Neural crest cell (in vitro differentiated cells): ENCODE data around the gene CHD6. TPM values are rescaled to one million over a fixed set of nuclear protein-coding genes. Genes with fewer than 3 reads are reported as not detected.

ENCODE experiments used
- DNase-seq: peaks from one replicate; pipeline ENCODE4 v3.0.0; 2021; ENCODE audit warnings: low read depth, mixed read lengths, low spot score
- H3K27ac Mint-ChIP-seq: one replicate; pipeline ENCODE4 v1.8.0; 2021; ENCODE audit warnings: mild to moderate bottlenecking, mixed read lengths; ENCODE audit not compliant: unreplicated experiment
- H3K27me3 Mint-ChIP-seq: 2 replicates; pipeline ENCODE4 v1.8.0; 2021; ENCODE audit warnings: low read depth, mild to moderate bottlenecking, mixed read lengths
- H3K36me3 Mint-ChIP-seq: 2 replicates; pipeline ENCODE4 v1.8.0; 2021; ENCODE audit warnings: low read depth, mild to moderate bottlenecking, mixed read lengths
- H3K4me1 Mint-ChIP-seq: 2 replicates; pipeline ENCODE4 v1.8.0; 2021; ENCODE audit warnings: mixed read lengths
- H3K4me3 Mint-ChIP-seq: one replicate; pipeline ENCODE4 v1.8.0; 2021; ENCODE audit warnings: mild to moderate bottlenecking, mixed read lengths
- H3K9me3 Mint-ChIP-seq: 2 replicates; pipeline ENCODE4 v1.8.0; 2021; ENCODE audit warnings: mixed read lengths
- CTCF ChIP-seq: fragments of 200-600 bp; sonication (generic); conservative IDR thresholded peaks from 2 replicates; pipeline ENCODE4 v1.5.0; 2021; ENCODE audit warnings: antibody characterized with exemption, mild to moderate bottlenecking
- total RNA-seq: library from RNA; stranded (reverse); gene quantifications from 2 replicates; pipeline ENCODE4 v1.2.1, GENCODE V29; 2021

CHD6 gene
- total RNA-seq, 1 donor from 2014 or later, result 51.2 TPM

- no peak for TF ChIP-seq CTCF
- H3K36me3 Mint-ChIP-seq, result peaks cover 21% of the 10 kb centered on the region
- peaks cover 5% of the 10 kb centered on the region for H3K9me3 Mint-ChIP-seq
- no peak for DNase-seq
- peaks cover 17% of the 10 kb centered on the region for H3K4me1 Mint-ChIP-seq
- H3K27ac Mint-ChIP-seq, result no peak overlapping the region
- no peaks in the 10 kb centered on the region for H3K27me3 Mint-ChIP-seq
- no peak overlapping the region for H3K4me3 Mint-ChIP-seq
These were observed 110.7 kb downstream of the CHD6 start for GRCh38 chr20:41507436-41507835.

- no peaks in the 10 kb centered on the region for H3K27me3 Mint-ChIP-seq
- peaks cover 15% of the 10 kb centered on the region for H3K36me3 Mint-ChIP-seq
- TF ChIP-seq CTCF, result no peak
- no peak overlapping the region for H3K4me3 Mint-ChIP-seq
- DNase-seq, result no peak
- H3K9me3 Mint-ChIP-seq, result peaks cover 5% of the 10 kb centered on the region
- H3K27ac Mint-ChIP-seq, result no peak overlapping the region
- peaks cover 10% of the 10 kb centered on the region for H3K4me1 Mint-ChIP-seq
These were observed 111.8 kb downstream of the CHD6 start for GRCh38 chr20:41506192-41506915.

- Mint-ChIP-seq H3K27me3 (no peaks in the 10 kb centered on the region), H3K9me3 (peaks cover 5% of the 10 kb centered on the region)
- no peak for DNase-seq
These were observed 113.0 kb downstream of the CHD6 start for GRCh38 chr20:41505184-41505583.

GRCh38 chr20:41501376-41501775 is 116.8 kb downstream of the CHD6 start:
- Mint-ChIP-seq H3K9me3 (peaks cover 5% of the 10 kb centered on the region), H3K4me3 (no peak overlapping the region), H3K36me3 (peaks cover 22% of the 10 kb centered on the region), H3K4me1 (no peaks in the 10 kb centered on the region), H3K27ac (no peak overlapping the region), H3K27me3 (no peaks in the 10 kb centered on the region)
- TF ChIP-seq CTCF, result no peak
- DNase-seq, result no peak

More at GRCh38 chr20:41505184-41505583, 113.0 kb downstream of the CHD6 start:
- Mint-ChIP-seq H3K27ac (no peak overlapping the region), H3K4me1 (peaks cover 5% of the 10 kb centered on the region), H3K4me3 (no peak overlapping the region), H3K36me3 (peaks cover 14% of the 10 kb centered on the region)
- no peak for TF ChIP-seq CTCF

- Mint-ChIP-seq H3K27ac (no peak overlapping the region), H3K36me3 (peaks cover 14% of the 10 kb centered on the region), H3K27me3 (no peaks in the 10 kb centered on the region), H3K4me1 (no peaks in the 10 kb centered on the region), H3K4me3 (no peak overlapping the region), H3K9me3 (no peaks in the 10 kb centered on the region)
- no peak for TF ChIP-seq CTCF
- no peak for DNase-seq
These were observed 118.0 kb downstream of the CHD6 start for GRCh38 chr20:41499961-41500725.
